IMR-90 (cell line): Measurements from ENCODE around the gene DDAH2. TPM values are rescaled to one million over a fixed set of nuclear protein-coding genes. Genes with fewer than 3 reads are reported as not detected.

Experiments
- ATAC-seq: fragments of 200-7000 bp; cut with Tn5 transposase; 2 replicates; pipeline ENCODE4 v1.9.1; 2020; ENCODE audit warnings: low read depth, mild to moderate bottlenecking, moderate library complexity
- BruUV-seq: library from RNA; stranded (reverse); fragments of 400-500 nt; replicated peaks from 2 replicates; lab custom pipeline; 2021; lab: Mats Ljungman, UMichigan
- CTCF ChIA-PET: fragments of 300-600 bp; formaldehyde crosslinking; extraction: SDS; loops from one replicate; lab custom pipeline; 2021; ENCODE audit warnings: antibody characterized with exemption; lab: Yijun Ruan, JAX
- POLR2A ChIA-PET: fragments of 300-600 bp; sonication (Branson Sonifier 250); formaldehyde crosslinking; loops from one replicate; lab custom pipeline; 2022; ENCODE audit warnings: antibody characterized with exemption; ENCODE audit not compliant: unreplicated experiment; lab: Charles Lee
- DNase-seq: peaks from one replicate; pipeline ENCODE4 v3.0.0; 2013
- H2AFZ ChIP-seq: replicated peaks from 2 replicates; pipeline ENCODE3; 2013; ENCODE audit warnings: low read length, mild to moderate bottlenecking; ENCODE audit not compliant: poor library complexity
- H2AK5ac ChIP-seq: 2 replicates; pipeline ENCODE4 v1.6.1; 2013; ENCODE audit warnings: low read depth, low read length, inconsistent platforms
- H2AK9ac ChIP-seq: replicated peaks from 2 replicates; pipeline ENCODE3; 2013; ENCODE audit warnings: mild to moderate bottlenecking, low read depth, low read length, moderate library complexity; ENCODE audit not compliant: poor library complexity
- H2BK120ac ChIP-seq: 2 replicates; pipeline ENCODE4 v1.6.1; 2013; ENCODE audit warnings: low read depth, low read length, inconsistent platforms
- H2BK15ac ChIP-seq: 3 replicates; pipeline ENCODE4 v1.6.1; 2013; ENCODE audit warnings: low read depth, low read length, inconsistent platforms
- H2BK20ac ChIP-seq: 2 replicates; pipeline ENCODE4 v1.6.1; 2013; ENCODE audit warnings: low read depth, mild to moderate bottlenecking, inconsistent platforms, low read length, moderate library complexity
- H2BK5ac ChIP-seq: 2 replicates; pipeline ENCODE4 v1.6.1; 2013; ENCODE audit warnings: mild to moderate bottlenecking, low read depth, low read length, inconsistent platforms; ENCODE audit not compliant: poor library complexity, severe bottlenecking
- H3K14ac ChIP-seq: replicated peaks from 2 replicates; pipeline ENCODE4 v1.6.1; 2013; ENCODE audit warnings: low read depth, low read length, inconsistent platforms
- H3K18ac ChIP-seq: 2 replicates; pipeline ENCODE4 v1.6.1; 2013; ENCODE audit warnings: low read depth, low read length, control low read depth
- H3K23ac ChIP-seq: 2 replicates; pipeline ENCODE4 v1.6.1; 2013; ENCODE audit warnings: low read depth, low read length, inconsistent platforms
- H3K27ac ChIP-seq: 2 replicates; pipeline ENCODE4 v1.5.1; 2013; ENCODE audit warnings: mild to moderate bottlenecking, control low read depth, low read length; ENCODE audit not compliant: insufficient read depth
- H3K27me3 ChIP-seq: 2 replicates; pipeline ENCODE4 v1.6.1; 2013; ENCODE audit warnings: low read length; ENCODE audit not compliant: control insufficient read depth, insufficient read depth
- H3K36me3 ChIP-seq: 2 replicates; pipeline ENCODE4 v1.6.1; 2013; ENCODE audit warnings: low read length, mixed read lengths; ENCODE audit not compliant: control insufficient read depth, insufficient read depth
- H3K4ac ChIP-seq: 2 replicates; pipeline ENCODE4 v1.6.1; 2013; ENCODE audit warnings: low read depth, low read length, inconsistent platforms
- H3K4me1 ChIP-seq: 2 replicates; pipeline ENCODE4 v1.6.1; 2013; ENCODE audit warnings: low read length, mixed read lengths; ENCODE audit not compliant: control insufficient read depth, insufficient read depth
- H3K4me2 ChIP-seq: 2 replicates; pipeline ENCODE4 v1.6.1; 2013; ENCODE audit warnings: low read depth, mild to moderate bottlenecking, control low read depth, low read length, moderate library complexity
- H3K4me3 ChIP-seq: 2 replicates; pipeline ENCODE4 v1.5.1; 2013; ENCODE audit warnings: low read depth, mild to moderate bottlenecking, control low read depth, low read length, moderate library complexity; ENCODE audit not compliant: insufficient read depth
- H3K56ac ChIP-seq: 2 replicates; pipeline ENCODE4 v1.6.1; 2013; ENCODE audit warnings: low read length, inconsistent platforms; ENCODE audit not compliant: insufficient read depth; ENCODE audit errors: extremely low read depth
- H3K79me1 ChIP-seq, 2 experiments: 2 replicates each; pipeline ENCODE4 v1.6.1; 2013; ENCODE audit warnings: low read length in 2 of 2, inconsistent platforms in 1 of 2, low read depth in 1 of 2
- H3K9ac ChIP-seq: 2 replicates; pipeline ENCODE4 v1.6.1; 2013; ENCODE audit warnings: low read depth, low read length, control low read depth
- H3K9me1 ChIP-seq: 2 replicates; pipeline ENCODE4 v1.6.1; 2013; ENCODE audit warnings: low read length, inconsistent platforms; ENCODE audit not compliant: insufficient read depth
- H3K9me3 ChIP-seq: 2 replicates; pipeline ENCODE4 v1.6.1; 2013; ENCODE audit warnings: low read length; ENCODE audit not compliant: control insufficient read depth, insufficient read depth
- H4K20me1 ChIP-seq: 2 replicates; pipeline ENCODE4 v1.6.1; 2013; ENCODE audit warnings: low read length, inconsistent platforms; ENCODE audit not compliant: insufficient read depth
- H4K5ac ChIP-seq: 2 replicates; pipeline ENCODE4 v1.6.1; 2013; ENCODE audit warnings: mild to moderate bottlenecking, low read depth, low read length, control low read depth
- H4K8ac ChIP-seq, 2 experiments: 2 replicates each; pipeline ENCODE4 v1.6.1; 2013; ENCODE audit warnings: low read depth in 2 of 2, low read length in 2 of 2, control low read depth in 1 of 2, inconsistent platforms in 1 of 2
- H4K91ac ChIP-seq: 2 replicates; pipeline ENCODE4 v1.6.1; 2013; ENCODE audit warnings: low read depth, low read length, inconsistent platforms; ENCODE audit not compliant: insufficient read depth
- CTCF ChIP-seq: conservative IDR thresholded peaks from 2 replicates; pipeline ENCODE4 v1.5.1; 2012; ENCODE audit warnings: mild to moderate bottlenecking, low read depth, low read length, improper control_type of control experiment
- RCOR1 ChIP-seq: IDR thresholded peaks from 2 replicates; pipeline ENCODE4 v1.6.1; 2012; ENCODE audit warnings: mild to moderate bottlenecking, low read length, improper control_type of control experiment; ENCODE audit not compliant: insufficient replicate concordance
- RFX5 ChIP-seq: IDR thresholded peaks from 2 replicates; pipeline ENCODE4 v1.8.0; 2012; ENCODE audit warnings: low read depth, mild to moderate bottlenecking, low read length, moderate library complexity
- WGBS, 2 experiments: methylation state at CpG; one replicate each; pipeline versions ENCODE4 v1.1.5 to v1.1.7; 2013; ENCODE audit warnings: missing lambda C conversion rate in 2 of 2; ENCODE audit not compliant: insufficient read length in 1 of 2; ENCODE audit errors: extremely low coverage in 2 of 2; 5-methylcytosine and 5-hydroxymethylcytosine counted together
- dilution Hi-C: fragments of 300-500 bp; cut with HindIII; formaldehyde crosslinking; loops from one replicate; pipeline ENCODE4 v1.14.3; 2018; ENCODE audit warnings: low sequenced_read_pairs; ENCODE audit not compliant: unreplicated experiment
- in situ Hi-C: fragments of 300-500 bp; cut with MboI; formaldehyde crosslinking; loops from 3 replicates; pipeline ENCODE4 v1.14.3; 2019; ENCODE audit warnings: low sequenced_read_pairs, inconsistent platforms, mixed read lengths
- intact Hi-C: fragments of 100-400 bp; cut with micrococcal nuclease; formaldehyde crosslinking; loops from 2 replicates; pipeline ENCODE4 v1.10.0; 2022
- polyA plus RNA-seq, 3 experiments: library from polyadenylated mRNA; depleted of rRNA; stranded (reverse); fragments of >200 nt; gene quantifications; 2 replicates each; pipeline ENCODE4 v1.2.3, GENCODE V29; 2012; ENCODE audit warnings: low replicate concordance in 1 of 3
- total RNA-seq: library from RNA; depleted of rRNA; stranded (reverse); fragments of >200 nt; gene quantifications from 2 replicates; pipeline ENCODE4 v1.2.3, GENCODE V29; 2012

Gene DDAH2
- total and polyA plus RNA-seq, 2 of the 4 experiments (the other 2 are of a cell fraction): 40.7 to 57.9 TPM

GRCh38 chr6:31707701-31708100, 21.4 kb downstream of the DDAH2 start:
- Histone ChIP-seq H4K5ac (no peak overlapping the region), H2BK20ac (no peak overlapping the region), H3K36me3 (no peaks in the 10 kb centered on the region), H3K4me2 (no peak overlapping the region), H2BK5ac (no peak overlapping the region), H3K9me1 (no peaks in the 10 kb centered on the region), H2BK120ac (no peak overlapping the region), H4K20me1 (no peaks in the 10 kb centered on the region; the same call in 1 of the 2 replicates), H4K91ac (no peak overlapping the region), H3K9ac (no peak overlapping the region), H3K79me1 (peaks cover 0 to 2% of the 10 kb centered on the region in 2 experiments; a peak in 1 of 4 replicates), H3K23ac (no peak overlapping the region), H2AK9ac (no peak overlapping the region), H3K27ac (no peak overlapping the region), H2AK5ac (no peak overlapping the region), H3K27me3 (peaks cover 14% of the 10 kb centered on the region; the same call in 1 of the 2 replicates), H4K8ac (no peak overlapping the region), H3K4ac (no peak overlapping the region), H3K18ac (no peak overlapping the region), H3K4me3 (no peak overlapping the region), H3K14ac (no peak overlapping the region), H3K9me3 (no peaks in the 10 kb centered on the region), H2BK15ac (no peak overlapping the region), H3K56ac (no peak overlapping the region), H2AFZ (no peak overlapping the region), H3K4me1 (no peaks in the 10 kb centered on the region)
- no peak for DNase-seq
- ChIA-PET CTCF (no interaction called here), POLR2A (no interaction called here)
- TF ChIP-seq RFX5: no peak
- TF ChIP-seq CTCF: no peak
- TF ChIP-seq RCOR1: no peak
- in situ Hi-C loops: no loop called here
- dilution Hi-C loops: no loop called here
- 100% methylated on average over 2 of the region's 10 CpGs; no CpG with 5 or more reads in 1 of the 2 experiments for WGBS, 2 experiments
- no peak for ATAC-seq
- intact Hi-C loops: no loop called here
- BruUV-seq: no TSS peak
